Gastroesophageal sphincter (tissue), 3 donors: ENCODE measurements around the gene EIF4E2.

ENCODE experiments used
- POLR2A ChIP-seq, 2 donors: fragments of 450-650 bp; IDR thresholded peaks; one replicate each; pipeline ENCODE4 v1.6.1; 2017; ENCODE audit warnings: antibody characterized with exemption in 2 of 2, mild to moderate bottlenecking in 2 of 2, moderate library complexity in 1 of 2
- TF ChIP-seq, protein P1 (sequence below), 4 experiments: fragments of 200-600 bp in 2 of 4; fragments of 450-650 bp in 2 of 4; sonication (generic) in 1 of 4; IDR thresholded peaks; one replicate each; pipeline ENCODE4 v1.5.1; 2017 to 2019; ENCODE audit warnings: antibody characterized with exemption in 4 of 4, mild to moderate bottlenecking in 2 of 4, moderate library complexity in 2 of 4

DNA sequence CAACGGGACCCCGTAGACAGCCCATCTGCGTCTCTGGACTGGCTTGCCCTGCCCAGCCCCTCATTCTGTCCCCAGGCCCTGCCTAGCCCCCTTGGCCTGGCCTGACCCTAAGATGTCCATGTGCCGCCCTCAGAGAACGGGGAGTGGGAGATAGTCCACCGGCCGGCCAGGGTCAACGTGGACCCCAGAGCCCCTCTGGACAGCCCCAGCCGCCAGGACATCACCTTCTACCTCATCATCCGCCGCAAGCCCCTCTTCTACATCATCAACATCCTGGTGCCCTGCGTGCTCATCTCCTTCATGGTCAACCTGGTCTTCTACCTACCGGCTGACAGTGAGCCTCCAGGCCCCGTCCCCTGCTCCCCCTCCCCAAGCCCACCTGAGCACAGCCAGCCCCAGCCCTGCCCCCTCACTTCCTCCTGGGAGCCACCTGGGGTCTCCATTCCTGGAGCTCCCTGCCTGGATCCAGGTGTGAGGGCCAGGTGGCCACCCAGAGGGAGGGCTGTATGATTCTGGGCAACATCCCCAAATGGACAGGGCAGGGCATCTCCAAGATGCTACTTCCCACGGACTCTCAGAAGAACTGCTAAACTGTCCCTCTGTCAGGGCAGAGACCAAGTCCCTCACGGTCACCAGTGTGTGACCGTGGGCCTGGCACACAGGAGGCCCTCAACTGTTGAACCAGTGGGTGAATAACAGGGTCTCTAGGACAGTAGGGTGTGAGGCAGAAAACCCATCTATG is 20.5 kb upstream of the EIF4E2 start:
- TF ChIP-seq, protein P1, sequence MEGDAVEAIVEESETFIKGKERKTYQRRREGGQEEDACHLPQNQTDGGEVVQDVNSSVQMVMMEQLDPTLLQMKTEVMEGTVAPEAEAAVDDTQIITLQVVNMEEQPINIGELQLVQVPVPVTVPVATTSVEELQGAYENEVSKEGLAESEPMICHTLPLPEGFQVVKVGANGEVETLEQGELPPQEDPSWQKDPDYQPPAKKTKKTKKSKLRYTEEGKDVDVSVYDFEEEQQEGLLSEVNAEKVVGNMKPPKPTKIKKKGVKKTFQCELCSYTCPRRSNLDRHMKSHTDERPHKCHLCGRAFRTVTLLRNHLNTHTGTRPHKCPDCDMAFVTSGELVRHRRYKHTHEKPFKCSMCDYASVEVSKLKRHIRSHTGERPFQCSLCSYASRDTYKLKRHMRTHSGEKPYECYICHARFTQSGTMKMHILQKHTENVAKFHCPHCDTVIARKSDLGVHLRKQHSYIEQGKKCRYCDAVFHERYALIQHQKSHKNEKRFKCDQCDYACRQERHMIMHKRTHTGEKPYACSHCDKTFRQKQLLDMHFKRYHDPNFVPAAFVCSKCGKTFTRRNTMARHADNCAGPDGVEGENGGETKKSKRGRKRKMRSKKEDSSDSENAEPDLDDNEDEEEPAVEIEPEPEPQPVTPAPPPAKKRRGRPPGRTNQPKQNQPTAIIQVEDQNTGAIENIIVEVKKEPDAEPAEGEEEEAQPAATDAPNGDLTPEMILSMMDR (IDR thresholded peaks at IDR 0.05) = no peak
- no peak for TF ChIP-seq POLR2A (IDR thresholded peaks at IDR 0.05)
